GM12801 (cell line): ENCODE measurements around the gene ARSD.

ENCODE experiments used
- CTCF ChIP-seq: IDR thresholded peaks from one replicate; pipeline ENCODE4 v1.5.1; 2011; ENCODE audit warnings: control low read depth; ENCODE audit not compliant: insufficient read length; ENCODE audit errors: extremely low read depth

Gene ARSD

GRCh38 chrX:2924151-2924550, 5.0 kb downstream of the ARSD start:
- no peak for TF ChIP-seq CTCF

- TF ChIP-seq CTCF = no peak
These were observed 7.4 kb downstream of the ARSD start for GRCh38 chrX:2921750-2922149.

DNA sequence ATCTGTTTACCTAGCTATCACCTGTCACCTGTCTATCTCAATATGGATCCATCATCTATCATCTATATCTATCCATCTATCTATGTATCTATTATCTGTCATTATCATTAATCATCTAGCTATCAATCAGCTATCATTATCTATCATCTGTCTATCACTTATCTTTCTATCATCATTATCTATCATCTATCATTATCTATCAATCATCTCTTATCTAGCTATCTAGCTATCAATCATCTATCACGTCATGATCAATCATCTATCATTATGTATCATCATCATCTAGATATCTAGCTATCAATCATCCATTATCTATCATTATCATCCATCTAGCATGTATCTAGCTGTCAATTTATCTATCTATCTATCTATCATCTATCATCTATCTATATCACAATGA, 7.9 kb downstream of the ARSD start:
- no peak for TF ChIP-seq CTCF

GRCh38 chrX:2917767-2918166, 11.4 kb downstream of the ARSD start:
- TF ChIP-seq CTCF = no peak

DNA sequence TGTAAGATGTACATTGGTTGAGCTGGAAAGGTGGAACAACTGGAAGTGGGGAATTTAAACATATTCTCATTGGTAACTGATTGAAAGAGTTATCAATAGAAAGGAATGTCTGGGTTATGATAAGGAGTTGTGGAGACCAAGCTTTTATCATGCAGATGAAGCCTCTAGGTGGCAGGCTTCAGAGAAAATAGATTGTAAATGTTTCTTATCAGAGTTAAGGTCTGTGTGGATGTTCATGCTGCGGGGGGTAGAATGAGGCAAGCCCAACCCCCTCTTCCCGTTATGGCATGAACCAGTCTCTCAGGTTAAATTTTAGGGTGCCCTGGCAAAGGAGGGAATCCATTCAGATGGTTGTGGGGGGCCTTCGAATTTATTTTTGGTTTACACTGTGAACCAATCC, 16.0 kb downstream of the ARSD start:
- no peak for TF ChIP-seq CTCF

- no peak for TF ChIP-seq CTCF
These were observed 19.0 kb downstream of the ARSD start for GRCh38 chrX:2910109-2910508.

DNA sequence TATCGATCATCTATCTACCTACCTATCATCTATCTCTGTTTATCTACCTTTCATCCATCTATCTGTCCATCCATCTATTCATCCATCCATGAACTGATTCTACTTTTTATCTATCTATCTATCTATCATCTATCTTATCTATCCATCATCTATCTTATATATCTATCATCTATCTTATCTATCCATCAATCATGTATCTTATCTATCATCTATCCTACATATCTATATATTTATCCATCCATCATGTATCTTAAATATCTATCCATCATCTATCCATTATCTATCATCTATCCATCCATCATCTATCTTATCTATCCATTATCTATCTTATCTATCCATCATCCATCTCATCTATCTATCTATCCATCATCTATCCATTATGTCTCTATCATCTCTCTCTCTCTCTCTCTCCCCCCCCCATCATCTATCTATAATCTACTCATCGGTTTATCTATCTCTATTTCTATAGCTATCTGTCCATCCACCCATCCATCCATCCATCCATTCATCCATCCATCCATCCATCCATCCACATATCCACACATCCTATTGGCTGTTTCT, 20.9 kb downstream of the ARSD start:
- TF ChIP-seq CTCF = no peak

- no peak for TF ChIP-seq CTCF
These were observed 21.8 kb downstream of the ARSD start for GRCh38 chrX:2907295-2907694.
